HK-2 (cell line): ENCODE measurements around the gene GPR31.

Source experiments
- DNase-seq: peaks from one replicate; pipeline ENCODE4 v3.0.0-alpha.2; 2018; ENCODE audit not compliant: unreplicated experiment

The GPR31 gene

DNA sequence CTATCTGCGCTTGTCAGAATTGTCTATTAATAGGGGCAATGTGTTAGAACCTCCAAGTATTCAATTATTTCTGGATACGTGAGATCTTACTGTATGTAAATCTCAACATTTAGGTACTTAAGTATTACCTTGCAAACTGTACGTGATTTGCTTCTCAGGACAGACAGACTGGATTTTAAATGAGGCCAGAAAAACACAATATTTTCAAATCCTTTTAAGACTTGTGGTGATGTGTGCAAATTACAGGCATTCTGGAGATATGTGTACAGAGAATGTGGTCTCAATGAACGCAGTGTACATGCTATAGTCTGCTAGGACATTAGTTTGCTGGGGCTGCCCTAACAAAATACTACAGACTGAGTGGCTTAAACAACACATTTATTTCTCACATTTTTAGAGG, 18.0 kb downstream of the GPR31 start:
- DNase-seq = no peak

DNA sequence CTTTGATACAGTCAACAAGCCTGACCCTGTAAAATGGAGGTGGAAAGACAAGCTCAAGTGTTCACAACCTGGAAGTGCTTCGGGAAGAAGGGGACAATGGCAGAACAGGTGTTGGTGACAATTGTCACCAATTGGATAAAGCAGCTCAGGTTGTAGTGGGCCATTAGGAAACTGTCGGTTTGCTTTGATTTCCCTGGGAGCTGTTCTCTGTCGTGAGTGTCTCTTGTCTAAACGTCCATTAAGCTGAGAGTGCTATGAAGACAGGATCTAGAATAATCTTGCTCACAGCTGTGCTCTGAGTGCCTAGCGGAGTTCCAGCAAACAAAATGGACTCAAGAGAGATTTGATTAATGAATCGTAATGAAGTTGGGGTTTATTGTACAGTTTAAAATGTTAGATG, 19.9 kb downstream of the GPR31 start:
- DNase-seq = no peak

DNA sequence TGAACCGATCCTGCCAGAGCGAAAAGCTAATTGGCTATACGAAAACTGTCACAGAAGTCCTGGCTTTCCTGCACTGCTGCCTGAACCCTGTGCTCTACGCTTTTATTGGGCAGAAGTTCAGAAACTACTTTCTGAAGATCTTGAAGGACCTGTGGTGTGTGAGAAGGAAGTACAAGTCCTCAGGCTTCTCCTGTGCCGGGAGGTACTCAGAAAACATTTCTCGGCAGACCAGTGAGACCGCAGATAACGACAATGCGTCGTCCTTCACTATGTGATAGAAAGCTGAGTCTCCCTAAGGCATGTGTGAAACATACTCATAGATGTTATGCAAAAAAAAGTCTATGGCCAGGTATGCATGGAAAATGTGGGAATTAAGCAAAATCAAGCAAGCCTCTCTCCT, 20.7 kb downstream of the GPR31 start:
- DNase-seq = no peak

DNA sequence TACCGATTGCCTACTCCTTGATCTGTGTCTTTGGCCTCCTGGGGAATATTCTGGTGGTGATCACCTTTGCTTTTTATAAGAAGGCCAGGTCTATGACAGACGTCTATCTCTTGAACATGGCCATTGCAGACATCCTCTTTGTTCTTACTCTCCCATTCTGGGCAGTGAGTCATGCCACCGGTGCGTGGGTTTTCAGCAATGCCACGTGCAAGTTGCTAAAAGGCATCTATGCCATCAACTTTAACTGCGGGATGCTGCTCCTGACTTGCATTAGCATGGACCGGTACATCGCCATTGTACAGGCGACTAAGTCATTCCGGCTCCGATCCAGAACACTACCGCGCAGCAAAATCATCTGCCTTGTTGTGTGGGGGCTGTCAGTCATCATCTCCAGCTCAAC, 21.4 kb downstream of the GPR31 start:
- DNase-seq = no peak

DNA sequence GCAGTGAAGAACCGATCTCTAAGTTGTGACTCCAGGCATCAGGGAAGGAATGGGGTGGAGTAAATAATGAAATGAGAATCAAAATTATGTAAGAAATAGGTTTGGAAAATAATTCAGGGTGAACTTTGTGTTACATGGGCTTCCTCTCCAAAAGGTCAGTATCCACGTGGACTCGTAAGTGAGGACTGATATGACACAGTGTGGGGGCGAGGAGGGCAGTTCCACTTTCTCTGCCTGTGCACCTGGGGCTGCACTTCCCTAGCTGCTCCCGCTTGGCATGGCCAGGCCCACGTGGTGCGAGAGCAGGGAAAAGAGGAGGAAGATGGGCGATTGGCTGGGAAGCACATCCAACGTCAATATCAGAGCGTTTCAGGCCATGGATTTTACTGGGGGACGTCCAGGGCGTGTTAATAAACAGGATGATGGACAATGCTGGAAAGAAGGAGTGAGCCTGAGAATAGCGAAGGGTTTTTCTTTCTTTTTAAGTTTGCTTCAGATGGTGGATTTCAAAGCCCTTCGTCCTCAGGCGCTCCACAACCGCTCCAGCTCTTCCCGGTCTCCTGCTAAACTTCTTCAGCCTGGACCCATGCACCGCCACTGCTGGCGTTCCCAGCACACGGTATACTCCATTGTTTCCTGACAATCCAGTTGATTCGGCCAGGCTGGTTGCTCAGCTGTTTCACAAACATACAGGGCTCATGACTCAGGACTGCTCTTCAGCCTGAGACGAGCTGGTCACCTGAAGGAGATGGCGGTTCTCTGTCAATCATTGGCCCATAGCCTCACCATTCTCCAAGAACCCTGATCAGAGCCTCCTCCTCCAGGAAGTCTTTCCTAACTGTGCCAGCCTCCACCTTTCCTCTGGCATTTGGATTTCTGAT, 23.1 kb downstream of the GPR31 start:
- peak; percentile 29 for DNase-seq

DNA sequence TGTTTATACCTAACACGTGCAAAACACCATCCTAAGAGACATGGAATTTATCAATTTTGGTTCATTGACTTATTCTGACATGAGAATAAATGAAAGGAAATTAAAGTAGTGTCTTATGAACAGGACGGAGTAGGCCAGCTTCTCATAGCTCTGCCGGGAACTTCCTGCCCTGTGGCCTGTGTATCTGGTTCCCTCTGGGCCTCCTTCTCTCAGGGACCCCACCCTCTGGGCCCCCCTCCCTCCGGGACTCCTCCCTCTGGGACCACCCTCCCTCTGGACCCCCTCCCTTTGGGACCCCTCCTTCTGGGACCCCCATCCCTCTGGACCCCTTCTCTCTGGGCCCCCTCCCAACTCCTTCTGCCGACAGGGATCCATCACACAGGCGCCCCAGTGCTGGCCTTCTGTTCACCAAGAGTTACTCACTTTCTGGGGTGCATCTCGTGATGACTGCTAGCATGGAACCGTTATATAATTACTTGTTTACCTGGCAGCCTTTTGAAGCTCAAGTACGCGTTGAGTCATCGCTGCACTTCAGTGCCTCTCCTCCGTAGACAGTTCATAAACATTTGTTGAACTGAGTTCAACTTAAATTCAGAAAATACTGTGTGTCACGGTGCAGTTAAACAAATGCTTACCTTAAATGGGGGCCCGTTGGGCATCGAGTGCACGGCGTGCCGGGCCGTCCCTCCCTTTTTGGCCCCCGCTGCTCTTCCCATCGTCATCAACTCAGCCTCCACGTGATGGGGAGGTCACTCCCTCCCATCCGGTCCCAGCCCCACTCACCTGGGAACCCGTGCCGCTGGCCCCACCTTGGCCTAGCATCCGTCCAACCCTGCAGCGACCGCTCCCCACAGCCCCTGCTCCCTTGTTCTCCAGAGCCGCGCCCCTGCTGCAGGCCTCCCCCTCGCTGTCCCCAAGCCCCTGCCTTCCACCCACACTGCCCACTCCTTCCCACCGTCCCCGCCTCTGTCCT, 26.8 kb downstream of the GPR31 start:
- DNase-seq = no peak

DNA sequence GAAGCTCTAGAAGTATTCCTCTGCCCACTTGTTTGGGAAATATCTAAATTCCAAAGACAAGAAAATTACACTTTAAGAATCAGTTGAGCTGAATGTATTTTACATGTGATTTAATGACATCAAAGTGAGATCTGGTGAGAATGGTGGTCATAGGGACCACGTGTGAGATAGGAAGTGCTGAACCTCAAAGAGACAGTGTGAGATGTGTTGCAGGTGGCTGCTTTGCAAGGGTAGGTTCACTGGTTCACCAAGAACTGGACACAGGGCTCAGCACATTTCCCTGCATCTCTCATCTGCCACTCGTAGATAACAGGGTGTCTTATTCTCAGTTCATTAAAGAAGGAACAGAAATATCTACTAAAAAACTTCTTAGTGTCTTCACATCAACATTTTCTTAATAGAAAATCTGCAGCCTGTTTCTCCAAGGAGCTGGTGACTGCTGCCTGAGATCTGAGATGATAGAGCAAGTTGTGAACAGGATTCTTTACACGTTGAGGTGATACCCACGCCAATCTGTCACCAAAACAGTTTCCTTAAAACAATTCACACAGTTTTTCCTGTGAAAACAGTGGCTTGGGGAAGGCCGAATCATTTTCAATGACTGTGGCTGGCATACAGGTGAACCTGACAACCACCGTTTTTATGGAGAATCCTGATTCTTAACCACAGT, 27.6 kb downstream of the GPR31 start:
- DNase-seq = no peak

DNA sequence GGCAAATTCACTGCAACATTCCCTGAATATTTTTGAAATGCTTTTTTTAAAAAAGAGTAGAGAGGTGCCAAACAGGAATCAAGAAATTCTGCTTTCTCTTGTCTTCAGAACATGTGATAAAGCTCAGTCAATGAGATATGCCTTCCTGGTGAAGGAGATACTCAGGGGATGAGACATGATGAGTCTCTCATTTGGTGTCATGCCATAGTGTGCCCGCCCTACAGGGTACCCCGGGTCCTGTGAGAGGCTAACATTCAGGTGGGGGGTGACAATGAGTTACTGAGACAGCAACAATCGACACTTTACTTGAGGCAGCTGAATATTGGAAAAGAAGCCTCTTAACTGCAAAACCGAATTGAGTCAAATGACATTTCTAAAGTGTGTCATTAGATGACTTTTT, 28.2 kb downstream of the GPR31 start:
- DNase-seq = no peak

DNA sequence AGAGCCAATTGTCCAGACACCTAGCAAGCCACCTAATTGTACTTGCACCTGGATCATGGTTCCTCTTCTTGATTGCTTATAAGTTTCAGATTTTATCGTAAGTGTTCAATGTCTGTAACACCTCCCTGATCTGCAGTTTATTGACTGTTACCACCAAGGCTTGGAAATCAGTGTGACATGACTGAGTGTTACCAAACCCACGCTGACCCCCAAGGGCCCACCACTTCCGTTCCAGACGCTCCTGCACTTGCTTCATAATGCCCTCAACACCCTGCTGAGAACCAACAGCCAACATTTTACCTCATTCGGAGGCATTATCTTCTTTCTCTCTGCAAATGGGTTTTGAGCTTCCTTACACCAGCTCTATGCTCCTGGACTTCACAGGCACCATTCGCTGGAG, 28.6 kb downstream of the GPR31 start:
- DNase-seq = no peak

DNA sequence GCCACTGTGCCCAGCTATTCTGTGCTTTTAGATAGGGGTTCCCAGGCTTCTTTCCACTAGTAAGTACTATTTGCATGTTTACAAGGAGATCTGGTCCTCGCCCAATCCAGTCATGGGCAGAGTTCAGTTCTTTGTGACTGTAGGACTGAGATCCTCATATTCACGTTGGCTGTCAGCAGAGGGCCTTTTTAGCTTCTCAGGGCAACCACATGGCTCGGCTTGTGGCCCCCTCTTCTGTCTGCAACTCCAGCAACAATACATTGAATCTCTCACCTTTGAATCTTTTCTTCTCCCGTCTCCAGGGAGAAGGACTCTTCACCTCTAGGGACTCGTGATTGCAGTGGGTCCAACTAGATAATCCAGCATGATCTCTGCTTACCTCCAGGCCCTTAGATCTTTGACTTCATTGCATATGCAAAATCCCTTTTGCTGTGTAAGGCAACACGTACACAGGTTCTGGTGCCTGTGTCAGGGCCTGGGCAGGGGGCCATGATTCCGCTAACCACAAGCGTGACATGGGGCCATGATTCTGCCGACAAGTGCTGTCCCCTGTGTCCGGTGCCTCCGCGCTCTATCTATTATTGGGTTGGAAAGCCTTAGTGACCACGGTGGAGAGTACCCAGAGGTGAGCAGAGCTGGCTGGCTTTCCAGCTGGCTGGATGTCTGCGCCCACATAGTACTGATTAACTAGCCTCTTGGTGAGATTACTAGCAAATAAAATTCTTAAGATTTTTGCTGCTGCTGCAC, 29.8 kb downstream of the GPR31 start:
- peak; percentile 61 for DNase-seq

DNA sequence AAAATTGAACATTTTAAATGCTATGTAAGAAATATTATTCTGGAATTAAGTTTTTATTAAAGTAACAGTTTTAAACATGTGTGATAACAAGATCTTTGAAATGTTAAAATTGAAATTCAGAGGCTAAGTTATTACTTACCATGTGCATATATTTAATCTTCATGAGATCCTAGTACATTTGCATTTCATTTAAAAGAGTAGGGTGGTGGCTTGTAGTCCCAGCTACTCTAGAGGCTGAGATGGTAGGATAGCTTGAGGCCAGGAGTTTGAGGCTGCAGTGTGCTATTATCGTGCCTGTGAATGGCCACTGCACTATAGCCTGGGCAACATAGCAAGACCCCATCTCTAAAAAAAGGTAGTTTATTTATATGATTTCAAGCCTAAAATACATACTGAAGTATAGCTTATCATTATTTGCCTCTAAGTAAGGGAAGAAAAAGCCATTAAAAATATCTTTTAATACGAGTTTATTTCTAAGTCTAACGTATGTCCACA, 31.9 kb downstream of the GPR31 start:
- no peak for DNase-seq

DNA sequence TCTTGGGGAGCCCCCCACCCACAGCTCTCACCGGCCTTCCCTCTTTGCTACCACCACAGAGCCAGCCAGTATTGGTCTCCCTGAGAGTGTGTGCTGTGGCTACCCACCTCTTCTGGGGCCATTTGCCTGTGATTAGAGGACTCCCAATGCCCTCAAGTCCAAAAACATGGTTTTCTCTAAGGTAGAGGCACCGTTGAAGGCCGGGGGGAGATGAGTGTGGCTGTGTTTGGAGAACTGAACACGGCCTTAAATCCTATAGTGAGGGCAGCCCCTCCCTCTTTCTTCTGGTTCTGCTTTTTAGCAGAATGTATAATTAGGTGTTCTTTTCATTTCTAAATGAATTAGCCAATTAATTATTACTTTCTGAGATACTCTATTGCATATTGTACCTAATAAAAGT, 32.4 kb downstream of the GPR31 start:
- DNase-seq = no peak

DNA sequence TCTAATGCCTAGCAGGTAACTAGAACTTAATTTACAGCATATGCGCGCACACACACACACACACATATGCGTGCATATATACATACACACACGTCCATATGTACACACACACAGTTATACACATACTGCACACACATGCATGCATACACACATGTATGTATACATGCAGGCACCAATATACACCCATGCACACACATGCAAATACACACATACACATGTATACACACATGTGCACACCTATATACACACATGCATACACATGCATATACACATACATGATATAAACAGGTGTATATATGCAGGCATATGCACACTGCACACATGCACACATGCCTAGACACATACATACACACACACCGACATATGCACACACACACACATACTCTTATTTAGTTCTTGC, 33.0 kb downstream of the GPR31 start:
- no peak for DNase-seq

DNA sequence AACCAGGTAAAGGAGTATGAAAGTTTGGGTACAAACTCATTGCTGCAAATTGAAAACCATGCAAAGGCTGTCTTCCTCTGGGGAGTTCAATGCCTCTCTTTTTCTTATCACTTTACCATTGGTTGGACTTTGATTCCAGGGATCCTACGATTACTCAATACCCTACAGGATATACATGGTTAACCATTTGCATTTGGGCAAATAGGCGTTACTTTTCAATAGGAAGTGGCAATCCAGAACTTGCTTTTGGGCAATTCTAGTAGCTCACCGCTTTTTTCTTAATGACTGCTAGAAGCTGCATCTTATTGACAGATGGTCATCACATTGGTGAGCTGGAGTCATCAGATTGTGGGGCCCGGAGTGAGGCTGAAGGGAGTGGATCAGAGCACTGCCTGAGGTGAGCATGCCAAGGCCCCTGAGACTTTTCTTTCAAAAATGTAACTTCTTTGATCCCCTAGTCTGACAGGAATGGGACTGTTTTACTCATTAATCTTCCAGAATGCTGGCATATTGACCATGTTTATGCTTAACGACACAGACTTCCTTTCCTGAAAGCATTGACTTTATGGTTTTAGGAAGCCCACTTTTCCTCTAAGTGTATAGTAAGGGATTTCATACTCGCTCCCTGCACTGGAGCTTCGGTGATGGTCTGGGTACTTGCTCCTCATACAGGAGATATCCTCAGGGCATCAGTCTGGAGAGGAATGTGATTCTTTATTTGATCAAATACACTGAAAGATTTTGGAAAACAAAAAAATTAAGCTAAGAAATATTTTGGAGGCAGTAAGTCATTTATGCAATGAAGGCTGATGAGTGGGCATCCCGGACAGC, 34.7 kb downstream of the GPR31 start, which contains the start of gene CCR6:
Gene CCR6, plus strand, starts transcription at position 270 of the 831 bp plus-strand sequence. CDS start 13,039 bp downstream, outside the sequence.
- DNase-seq = no peak

DNA sequence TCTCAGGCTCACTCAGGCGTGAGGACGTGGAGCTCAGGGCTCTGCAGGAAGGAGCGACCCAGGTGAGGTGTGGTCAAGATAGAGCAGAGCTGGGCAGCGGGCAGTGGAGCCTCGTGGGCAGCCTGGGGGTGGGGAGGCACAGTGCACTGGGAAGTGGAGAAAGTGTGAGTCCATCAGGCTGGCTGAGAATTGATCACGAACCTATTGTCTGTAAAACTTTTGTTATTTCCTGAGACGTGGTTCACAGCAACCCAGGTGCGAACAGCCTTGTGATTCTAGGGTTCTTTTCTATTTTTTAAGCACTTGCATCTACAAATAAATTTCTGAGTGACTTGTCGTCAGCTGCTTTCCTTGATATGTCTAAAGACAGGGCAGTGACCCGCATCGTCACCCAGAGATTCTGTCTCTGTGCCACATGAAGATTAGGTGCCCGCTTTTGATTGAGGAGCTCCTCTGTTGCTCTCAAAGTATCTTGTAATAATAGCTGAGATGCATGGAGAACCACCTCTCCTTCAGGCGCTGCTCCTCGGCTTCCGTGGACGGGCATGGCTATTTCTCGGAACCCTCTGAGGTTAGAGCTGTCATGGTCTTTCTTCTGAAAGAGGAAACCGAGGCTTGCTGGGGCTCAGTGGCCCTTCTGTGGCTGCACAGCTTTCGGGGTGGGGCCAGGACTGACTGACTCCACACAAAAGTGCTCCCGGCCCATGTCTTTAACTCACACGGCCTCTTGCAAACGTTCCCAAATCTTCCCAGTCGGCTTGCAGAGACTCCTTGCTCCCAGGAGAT, 35.5 kb downstream of the GPR31 start:
- no peak for DNase-seq

DNA sequence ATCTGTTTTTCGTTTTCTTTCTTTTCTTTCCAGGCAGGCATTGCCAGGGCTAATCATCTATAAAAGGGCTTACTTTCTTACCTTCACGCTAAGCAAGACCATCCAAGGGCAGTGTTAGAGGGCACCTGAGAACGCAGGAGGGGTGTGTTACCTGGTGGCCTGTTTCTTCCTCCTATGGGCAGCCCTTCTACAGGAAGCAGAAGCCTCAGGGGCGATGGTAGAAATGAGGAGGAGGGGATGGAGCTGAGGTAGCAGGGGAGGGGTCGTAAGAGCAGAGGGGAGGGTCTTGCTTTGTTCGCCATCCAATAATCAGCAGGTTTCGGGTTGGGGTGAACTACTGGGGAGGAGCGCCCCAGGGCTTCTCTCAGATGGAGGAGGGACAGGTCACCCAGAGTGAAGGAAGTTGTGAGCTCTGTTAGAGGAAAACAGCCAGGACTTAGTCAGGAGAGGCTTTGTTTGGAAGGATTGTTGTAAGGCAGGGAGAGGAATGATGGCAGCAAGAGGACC, 36.4 kb downstream of the GPR31 start:
- DNase-seq = no peak

DNA sequence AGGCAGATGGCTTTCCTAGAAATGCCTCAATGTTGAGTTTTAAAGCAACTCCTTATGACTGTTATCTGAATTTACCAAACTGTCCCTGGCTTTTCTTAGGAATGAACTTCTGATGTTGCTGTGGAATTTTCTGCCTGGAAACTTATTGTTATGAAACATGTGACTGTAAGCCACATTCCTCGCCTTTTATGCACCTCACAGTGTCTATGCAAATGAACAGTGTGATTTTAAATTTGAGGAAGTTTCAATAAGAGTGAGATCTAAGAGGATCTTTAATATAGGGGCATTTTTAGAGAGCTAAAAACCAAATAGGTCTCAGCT, 37.2 kb downstream of the GPR31 start:
- no peak for DNase-seq

DNA sequence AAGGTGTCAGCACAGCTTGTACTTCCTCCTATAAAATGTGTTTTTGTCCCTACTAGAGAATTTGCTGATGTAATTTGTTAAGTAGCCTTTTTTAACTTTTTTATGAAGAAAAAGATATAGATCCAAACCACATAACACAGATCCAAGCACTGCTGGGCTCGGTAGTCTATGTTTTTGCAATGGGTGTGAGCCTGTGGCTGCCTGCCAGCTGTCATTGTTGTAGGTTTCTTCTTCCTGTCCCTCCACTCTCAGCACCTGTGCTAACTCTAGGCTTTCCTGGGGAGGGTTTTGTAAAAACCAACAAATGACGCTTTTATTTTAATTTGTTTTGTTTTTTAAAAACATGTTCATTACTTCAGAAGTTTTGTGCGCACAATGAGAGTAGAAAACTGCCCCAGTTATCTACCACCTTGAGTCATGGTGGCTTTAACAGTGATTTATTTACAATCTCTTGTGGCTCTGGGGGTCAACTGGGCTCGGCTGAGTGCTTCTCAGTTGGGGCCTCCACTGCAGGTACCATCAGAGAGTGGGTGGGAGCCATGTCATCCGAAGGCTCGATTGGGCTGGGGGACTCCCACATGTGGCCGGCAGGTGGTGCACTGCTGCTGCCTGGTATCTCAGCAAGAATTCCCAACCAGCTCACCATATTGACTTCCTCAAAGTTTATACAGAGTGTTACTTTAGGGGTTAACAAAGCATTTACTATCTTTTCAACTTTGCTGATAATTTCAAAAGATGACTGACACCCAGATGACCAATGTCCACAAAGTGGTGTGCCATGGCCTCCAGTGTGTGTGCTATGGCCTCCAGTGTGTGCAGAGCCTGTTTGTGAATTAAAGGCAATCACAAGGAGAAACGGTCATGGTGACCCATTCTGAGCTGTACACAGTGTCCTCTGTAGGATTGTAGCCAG, 37.9 kb downstream of the GPR31 start:
- no peak for DNase-seq
